GM21423 (cell line): Measurements from ENCODE around the gene CST9L.

ENCODE experiments used
- ATAC-seq: cut with Tn5 transposase; IDR thresholded peaks from one replicate; pipeline ENCODE4 v1.9.1; 2021; ENCODE audit warnings: mild to moderate bottlenecking, moderate library complexity; ENCODE audit not compliant: unreplicated experiment

CST9L gene

GRCh38 chr20:23568320-23568970 is at the start of gene CST9L:
Gene CST9L (minus strand): TSS chr20:23568484. CDS start chr20:23568450, 34 bp downstream.
- no peak for ATAC-seq

DNA sequence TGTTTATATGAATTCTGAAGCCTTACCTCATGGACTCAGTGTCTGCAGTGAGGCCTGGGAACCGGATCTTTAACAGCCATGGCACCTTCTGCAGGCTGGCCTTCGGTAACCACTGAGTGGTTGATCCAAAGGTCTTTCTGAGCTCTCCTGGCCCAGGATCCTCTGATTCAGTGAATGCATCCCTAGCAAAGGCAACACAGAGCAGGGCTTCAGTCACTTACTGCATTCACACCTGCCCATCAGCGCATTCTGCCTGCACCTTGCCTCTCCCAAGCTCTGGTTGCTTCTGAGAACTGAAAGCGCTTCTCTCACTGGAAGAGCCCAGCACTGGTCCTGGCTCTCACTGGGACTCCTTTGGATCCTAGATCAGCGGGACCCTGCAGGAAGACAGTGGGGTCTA is 45.9 kb upstream of the CST9L start:
- ATAC-seq: no peak

GRCh38 chr20:23613676-23614075 is 45.4 kb upstream of the CST9L start:
- no peak for ATAC-seq

- ATAC-seq: no peak
Measured at GRCh38 chr20:23612396-23612795, 44.1 kb upstream of the CST9L start.

- ATAC-seq: no peak
Measured at GRCh38 chr20:23609486-23610109, 41.3 kb upstream of the CST9L start.

GRCh38 chr20:23608251-23608846 is 40.1 kb upstream of the CST9L start:
- no peak for ATAC-seq

DNA sequence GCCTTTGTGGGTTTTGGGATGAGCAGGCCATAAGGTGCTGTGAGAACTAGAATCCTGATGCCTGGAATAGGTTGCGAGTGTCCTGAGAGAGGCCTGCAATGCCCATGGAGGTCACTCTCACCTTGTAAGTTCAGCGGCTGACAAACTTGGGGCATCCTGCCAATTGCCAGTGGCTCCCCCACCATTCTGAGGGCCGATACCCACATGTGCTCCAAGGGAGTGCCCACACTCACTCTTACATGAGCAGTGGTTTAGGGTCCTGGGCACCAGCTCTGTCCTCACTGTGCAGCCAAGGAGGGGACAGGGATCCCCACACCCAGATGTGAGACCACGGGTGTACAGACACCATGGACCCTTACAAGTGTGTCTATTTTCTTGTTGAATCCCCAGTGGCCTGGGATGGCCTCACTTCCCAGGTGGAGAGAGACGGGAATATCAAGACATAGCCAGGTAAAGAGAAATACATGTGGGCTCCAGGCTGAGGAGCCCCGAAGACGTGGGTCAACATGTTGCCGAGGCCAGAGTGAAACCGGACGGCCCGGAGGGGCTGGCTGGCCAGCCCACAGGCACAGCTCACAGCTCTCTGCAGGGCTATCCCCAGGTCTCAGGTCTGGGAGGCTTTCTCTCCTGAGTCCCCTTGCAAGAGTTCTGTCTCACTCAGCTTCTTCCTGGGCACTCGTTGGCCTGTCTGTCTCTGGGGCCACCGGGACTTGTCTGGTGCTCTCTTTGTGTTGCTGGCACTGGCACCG is 39.4 kb upstream of the CST9L start:
- ATAC-seq: no peak

DNA sequence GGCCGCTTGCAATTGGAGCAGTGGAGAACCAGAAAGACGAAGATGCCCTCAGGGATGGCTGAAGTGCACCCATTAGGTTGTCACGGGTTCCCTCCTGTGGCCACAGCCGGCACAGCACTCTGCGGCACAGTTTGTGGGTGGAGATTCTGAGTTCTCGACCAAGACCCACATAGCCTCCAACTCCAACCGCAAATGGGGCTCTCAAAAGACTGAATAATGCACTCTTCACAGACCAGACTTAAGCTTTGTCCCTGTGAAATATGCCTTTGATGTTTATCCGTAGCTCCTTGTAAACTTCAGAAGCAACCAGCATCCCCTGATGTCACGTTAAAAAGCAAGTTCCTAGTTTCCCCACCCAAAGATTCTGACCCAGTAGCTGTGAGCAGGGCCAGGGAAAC is 38.4 kb upstream of the CST9L start:
- ATAC-seq: peak; percentile 92

GRCh38 chr20:23605867-23606651 is 37.8 kb upstream of the CST9L start, which contains the start of gene CST9:
Gene CST9 (minus strand): TSS chr20:23605917. CDS start chr20:23605864, 53 bp downstream.
- ATAC-seq: no peak

DNA sequence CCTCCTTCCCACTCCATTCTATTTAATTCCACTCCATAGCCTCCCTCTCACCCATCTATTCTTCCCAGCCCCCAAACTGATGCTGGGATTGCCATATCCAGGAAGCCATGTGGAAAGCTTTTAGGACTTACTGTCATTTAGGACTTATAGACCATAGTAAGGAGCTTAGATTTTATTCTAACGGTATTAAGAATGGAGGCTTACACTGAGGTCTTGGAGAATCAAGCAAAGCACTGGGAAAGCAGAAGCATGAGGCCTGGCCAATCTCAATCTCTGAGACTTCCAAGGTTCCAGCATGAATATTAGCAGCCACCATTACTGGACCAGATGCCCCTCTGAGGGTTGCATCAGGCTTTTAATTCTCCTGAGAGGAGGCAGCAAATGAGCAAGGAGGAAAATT is 36.0 kb upstream of the CST9L start:
- no peak for ATAC-seq

DNA sequence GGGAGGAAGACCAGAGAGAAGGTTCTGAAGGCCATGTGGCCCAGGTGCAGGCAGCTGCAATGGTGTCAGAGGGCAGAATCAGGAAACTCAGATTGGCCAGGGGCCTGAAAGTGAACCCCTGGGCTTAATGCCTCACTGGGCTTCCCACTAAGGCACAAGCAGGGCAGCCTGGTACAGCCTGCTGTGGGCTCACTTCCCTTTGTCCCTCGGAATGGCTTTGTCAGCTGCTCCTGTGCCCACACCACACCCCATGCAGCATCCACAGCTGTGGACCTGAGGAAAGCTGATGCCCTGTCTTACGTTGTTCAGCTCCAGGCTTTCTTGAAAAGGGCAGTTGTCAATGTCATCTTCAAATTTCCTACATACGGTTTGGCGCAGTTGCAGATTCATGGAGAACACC is 35.0 kb upstream of the CST9L start:
- ATAC-seq: no peak

DNA sequence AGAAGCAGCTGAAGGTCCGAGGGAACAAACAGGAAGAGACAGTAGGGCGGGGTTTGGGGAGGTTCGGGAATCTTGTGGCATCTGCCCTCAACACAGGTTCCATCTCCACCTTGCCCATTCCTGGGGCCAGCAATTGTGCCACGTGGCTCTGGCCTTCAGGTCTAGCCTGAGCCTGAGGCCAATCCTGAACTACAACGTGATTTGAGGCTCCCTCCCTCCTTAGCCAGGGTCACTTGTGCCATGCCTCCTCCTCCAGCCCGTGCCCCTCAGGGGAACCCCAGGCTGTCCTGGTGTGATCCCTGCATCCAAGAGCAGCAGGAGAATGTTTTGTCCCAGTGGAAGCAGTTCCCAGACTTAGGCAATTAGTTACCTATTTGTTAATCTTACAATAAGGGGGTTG is 34.4 kb upstream of the CST9L start:
- ATAC-seq: no peak

DNA sequence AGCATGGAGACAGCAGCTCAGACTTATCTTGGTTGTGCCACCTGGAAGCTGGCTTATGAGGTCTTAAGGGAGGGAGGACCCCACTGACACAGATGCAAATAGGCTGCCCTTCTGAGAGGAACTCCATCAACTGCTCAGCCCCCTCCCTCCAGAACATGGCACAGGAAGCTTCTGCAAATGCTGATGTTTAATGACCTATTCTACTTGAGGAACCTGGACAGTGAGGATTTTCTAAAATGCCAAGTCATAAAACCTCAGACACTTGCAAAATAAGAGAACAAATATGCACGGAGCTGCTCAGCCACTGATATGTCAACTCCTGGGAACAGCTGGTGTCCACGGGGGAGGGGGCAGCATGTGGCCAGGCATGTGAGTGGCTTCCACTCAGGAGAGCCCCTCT is 34.0 kb upstream of the CST9L start:
- ATAC-seq: no peak

GRCh38 chr20:23601715-23602114 is 33.4 kb upstream of the CST9L start:
- no peak for ATAC-seq

DNA sequence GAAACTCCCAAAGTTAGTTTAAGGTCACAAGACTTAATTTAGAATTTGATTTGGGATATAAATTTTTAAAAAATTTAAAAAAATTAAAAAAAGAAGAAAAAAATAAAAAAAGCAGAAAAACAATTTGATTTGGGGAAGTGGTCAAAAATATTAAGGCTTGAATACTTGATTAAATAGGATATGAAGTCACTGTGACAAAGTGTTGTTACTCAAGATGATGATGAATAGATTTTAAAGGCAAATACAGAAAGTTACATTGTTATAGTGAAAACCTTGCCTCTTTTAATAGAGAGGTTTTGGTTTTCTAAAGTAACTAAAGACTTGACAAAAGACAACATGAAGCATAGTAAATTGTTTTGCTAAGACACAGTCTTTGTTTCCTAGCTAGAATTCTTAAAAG is 30.2 kb upstream of the CST9L start:
- no peak for ATAC-seq

GRCh38 chr20:23596579-23597250 is 28.4 kb upstream of the CST9L start:
- no peak for ATAC-seq

- no peak for ATAC-seq
Measured at GRCh38 chr20:23595941-23596340, 27.7 kb upstream of the CST9L start.

- ATAC-seq: no peak
Measured at GRCh38 chr20:23588434-23589403, 20.4 kb upstream of the CST9L start.

DNA sequence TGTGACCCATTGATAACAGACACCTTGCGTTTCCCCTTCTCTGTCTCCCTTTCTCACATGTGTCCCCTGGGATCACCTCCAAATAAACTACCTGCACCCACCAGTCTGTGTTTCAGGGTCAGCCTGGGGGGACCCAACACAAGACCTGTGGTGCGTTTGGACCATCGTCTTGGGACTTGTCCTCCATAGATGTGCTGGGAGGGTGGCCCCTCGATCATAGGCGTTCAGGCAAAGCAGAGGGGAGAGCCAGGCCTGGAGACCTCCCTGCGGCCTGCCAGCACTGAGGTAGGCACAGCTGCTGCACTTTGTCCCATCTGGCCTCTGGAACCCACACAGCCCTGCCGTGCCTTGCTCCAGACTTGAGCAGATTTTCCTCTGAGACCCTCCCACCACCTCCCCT is 19.3 kb upstream of the CST9L start:
- ATAC-seq: no peak
